Muscle of arm (tissue), 12 donors: ENCODE data around the gene HS3ST4. TPM values are rescaled to one million over a fixed set of nuclear protein-coding genes. Genes with fewer than 3 reads are reported as not detected.
A peak's percentile ranks its signal among the peaks of the same experiment; 100 is the strongest.

ENCODE experiments used
- DNase-seq: peaks from one replicate; pipeline ENCODE4 v3.0.0-alpha.2; 2013
- polyA plus RNA-seq, 12 donors: library from polyadenylated mRNA; unstranded; fragments of 120-200 nt; gene quantifications; one replicate each; pipeline ENCODE4 v1.2.1, GENCODE V29; 2013; ENCODE audit not compliant: insufficient read length in 12 of 12

The HS3ST4 gene
- polyA plus RNA-seq, 12 donors = 0.05 to 2.2 (median 0.07) TPM; not detected in 4

DNA sequence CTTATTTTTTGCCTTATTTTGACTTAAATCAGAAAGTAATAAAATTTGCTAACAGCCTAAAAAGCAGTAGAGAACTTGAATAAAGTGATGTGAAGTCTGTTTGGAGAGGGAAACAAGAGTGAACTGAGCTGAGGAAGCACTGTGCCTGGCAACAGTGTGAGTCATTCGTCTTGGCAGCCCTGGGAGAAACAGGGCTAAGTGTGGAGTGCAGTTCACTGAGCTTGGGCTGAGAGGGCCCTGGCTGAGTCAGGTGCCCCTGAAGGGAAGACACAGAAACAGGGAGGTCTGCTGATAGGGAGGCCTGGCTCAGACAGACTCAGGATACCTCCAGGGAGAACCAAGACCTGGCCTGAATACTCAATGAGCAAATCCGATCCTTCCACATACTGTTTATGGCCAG lies 132.1 kb downstream of the HS3ST4 start:
- DNase-seq = no peak

DNA sequence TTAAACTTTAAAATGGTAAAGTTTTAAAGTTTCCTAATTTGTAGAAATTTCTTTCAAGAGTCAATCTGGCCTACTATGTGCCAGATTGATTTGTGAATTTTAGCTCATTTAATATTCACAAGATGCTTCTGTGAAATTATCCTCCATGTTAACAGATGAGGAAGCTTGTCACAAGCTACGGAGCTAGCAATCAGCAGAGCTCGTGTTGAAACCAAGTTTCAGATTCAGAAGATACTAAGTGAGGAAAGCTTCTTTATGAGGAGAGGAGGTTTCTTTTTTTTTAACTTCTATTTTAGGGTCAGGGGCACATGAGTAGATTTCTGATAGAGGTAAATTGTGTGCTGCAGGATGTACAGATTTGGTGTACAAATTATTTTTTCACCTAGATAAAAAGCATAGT lies 135.9 kb downstream of the HS3ST4 start:
- DNase-seq = no peak

DNA sequence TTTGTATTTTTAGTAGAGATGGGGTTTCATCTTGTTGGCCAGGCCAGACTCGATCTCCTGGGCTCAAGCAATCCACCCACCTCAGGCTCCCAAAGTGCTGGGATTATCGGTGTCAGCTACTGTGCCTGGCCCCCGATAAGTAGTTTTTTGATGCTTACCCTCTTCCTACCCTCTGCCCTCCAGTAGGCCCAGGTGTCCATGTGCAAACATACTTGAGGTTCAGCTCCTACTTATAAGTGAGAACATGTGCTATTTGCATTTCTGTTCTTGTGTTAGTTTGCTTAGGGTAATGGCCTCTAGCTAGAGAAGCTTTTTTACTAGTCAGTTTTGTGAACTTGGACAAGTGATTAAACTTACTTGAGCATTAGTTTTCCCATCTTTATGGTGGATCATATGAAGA lies 136.8 kb downstream of the HS3ST4 start:
- no peak for DNase-seq

DNA sequence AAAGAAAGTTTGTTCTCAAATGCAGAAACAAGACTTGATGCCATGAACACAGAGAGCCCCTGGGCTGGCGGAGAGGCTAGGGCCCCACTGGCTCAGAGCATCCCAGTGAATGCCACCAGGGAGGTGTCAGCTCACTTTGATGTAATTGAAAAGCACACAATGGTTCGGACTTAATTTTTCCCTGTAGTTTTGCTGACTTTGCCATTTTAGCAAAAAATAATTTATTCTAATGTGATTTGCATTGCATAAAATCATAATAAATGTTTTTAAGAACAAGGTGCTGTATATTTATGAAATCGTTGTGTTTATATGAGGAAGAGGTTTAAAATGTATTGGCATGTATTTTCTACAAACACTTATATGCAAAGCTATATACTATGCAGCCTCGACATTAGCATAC lies 140.5 kb downstream of the HS3ST4 start:
- no peak for DNase-seq

DNA sequence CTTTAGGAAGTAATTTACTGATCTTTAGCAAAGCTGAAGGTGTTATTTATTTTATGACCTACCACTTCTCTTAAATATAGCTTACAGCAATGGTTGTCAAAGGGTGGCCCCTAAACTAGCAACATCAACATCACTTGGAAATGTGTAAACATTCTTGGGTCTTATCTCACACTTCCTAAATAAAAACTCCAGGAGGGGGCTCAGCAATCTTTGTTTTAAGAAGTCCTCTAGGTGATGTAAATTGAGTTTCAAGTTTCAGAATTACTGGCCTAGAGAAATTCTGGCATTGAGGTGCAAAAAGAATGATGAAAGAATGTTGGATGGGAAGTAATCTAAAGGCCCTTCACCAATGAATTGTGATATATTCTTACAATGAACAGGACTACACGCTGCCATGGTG lies 142.3 kb downstream of the HS3ST4 start:
- no peak for DNase-seq

DNA sequence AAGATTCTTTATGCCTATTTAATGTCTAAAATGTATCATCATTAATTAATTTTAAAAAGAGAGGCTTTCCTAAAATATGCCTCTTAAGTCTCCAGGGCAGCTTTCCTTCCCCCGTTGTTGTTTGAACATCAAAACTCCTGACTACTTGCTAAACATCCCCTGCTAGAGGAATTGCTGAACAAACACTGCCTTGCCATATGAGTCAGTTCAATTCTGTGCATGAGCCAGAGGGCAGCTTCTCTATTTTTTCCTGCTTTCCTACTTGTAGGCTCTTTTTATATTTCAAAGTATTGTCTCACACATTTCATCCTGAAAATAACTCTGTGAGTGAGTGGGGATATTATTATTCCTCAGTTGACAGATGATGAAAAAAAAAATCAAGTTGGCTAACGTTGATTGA lies 143.4 kb downstream of the HS3ST4 start:
- no peak for DNase-seq

DNA sequence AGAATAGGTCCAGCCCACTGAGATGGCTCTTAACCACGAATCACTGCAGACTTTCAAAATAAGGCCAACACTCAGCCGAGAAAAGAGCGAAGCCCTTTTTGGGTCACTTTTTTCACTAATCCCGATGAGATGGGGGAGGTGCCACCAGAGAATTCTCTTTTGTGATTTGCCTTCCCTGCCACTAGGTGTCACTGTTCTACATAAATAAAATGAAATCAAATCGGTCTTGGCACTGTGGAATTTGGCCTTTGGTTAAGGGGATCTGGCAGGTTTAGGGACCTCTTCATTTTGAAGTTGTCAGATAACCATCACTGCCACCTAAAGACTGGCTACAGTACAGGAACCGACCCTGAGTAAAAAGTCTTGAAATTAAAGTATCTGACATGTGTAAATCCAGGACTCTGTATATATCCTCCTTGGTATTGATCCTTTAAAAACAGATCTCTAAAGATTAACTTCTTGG lies 147.0 kb downstream of the HS3ST4 start:
- peak; percentile 45 for DNase-seq

DNA sequence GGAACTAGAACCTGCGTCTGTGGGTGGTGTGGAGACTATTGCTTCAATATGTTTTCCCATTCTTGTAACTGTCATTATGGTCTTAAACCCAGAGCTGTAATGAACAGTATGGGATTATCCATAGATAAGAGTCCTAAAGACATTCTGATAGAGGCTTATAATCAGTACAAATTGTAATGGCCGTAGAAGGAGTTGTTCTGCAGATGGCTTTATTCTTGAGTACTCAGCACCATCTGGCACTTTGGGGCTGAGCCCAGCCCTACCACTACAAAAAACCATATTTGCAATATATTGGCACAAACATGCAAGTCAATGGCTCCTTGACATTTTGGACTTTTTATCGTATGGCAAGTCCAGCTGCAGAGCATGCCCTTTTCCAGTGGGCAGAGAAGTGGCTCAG lies 150.0 kb downstream of the HS3ST4 start:
- no peak for DNase-seq

DNA sequence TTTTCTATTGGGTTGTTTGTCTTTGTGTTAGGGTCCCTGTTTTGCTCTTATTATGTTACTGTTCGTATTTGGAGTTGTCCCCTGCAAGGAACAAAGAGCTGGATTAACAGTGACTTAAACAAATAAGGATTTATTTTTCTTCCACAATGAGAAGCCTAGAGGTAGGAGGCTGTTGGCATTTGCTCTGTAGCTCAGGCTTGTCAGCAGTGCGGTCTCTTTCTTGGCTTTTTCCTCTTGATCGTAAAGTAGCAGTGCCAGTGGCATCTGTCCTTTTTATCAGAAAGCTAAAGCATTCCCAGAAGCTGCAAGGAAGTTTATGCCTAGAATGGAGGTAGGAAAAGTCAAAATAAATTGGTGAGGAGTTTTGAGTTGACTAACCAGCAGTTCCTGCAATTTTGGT lies 154.1 kb downstream of the HS3ST4 start:
- no peak for DNase-seq

DNA sequence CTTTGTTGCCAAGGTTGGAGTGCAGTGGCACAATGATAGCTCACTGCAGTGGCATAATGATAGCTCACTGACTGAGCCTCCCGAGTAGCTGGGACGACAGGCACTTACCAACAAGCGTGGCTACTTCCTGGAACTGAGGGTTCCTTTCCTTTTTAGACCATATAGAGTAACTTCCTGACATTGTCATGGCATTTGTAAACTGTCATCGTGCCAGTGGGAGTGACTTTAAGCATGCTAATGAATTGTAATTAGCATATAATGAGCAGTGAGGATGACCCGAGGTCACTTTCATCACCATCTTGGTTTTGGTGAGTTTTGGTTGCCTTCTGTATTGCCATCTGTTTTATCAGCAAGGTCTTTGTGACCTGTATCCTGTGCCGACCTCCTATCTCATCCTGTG lies 162.4 kb downstream of the HS3ST4 start:
- no peak for DNase-seq

DNA sequence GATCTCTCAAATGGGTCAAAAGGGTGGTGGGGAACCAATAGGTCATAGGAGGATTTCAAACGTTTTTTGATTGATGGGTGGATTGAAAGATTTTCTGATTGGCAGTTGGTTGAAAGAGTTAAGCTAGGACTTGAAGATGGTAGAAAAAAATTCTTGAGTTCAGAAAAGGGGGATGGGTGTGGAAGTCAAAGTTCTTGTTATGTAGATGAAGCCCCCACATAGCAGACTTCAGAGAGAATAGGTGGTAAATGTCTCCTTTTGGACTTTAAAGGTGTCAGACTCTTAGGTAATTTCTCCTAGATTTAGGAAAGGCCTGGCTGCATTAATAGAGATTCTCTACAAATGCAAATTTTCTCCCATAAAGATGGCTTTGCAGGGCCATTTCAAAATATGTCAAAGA lies 163.3 kb downstream of the HS3ST4 start:
- no peak for DNase-seq

DNA sequence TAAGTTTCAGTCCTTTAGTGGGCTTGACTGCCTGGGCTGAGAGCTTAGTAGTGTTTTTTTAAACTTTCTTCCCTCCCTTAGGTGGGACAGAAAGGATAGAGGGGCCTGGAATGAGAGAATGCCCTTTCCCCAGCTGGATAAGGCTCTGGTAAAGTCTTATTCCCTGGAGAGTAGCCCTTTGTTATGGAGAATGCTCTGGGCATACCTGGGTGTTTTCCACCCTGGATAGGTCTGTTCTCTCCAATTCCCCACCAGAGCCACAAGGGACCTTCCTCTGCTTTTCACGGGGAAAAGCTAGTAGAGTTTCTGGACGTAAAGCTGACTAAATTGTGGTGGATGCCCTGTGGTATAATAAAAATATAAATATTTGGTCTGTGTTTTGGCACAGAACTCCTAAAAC lies 164.1 kb downstream of the HS3ST4 start:
- no peak for DNase-seq

DNA sequence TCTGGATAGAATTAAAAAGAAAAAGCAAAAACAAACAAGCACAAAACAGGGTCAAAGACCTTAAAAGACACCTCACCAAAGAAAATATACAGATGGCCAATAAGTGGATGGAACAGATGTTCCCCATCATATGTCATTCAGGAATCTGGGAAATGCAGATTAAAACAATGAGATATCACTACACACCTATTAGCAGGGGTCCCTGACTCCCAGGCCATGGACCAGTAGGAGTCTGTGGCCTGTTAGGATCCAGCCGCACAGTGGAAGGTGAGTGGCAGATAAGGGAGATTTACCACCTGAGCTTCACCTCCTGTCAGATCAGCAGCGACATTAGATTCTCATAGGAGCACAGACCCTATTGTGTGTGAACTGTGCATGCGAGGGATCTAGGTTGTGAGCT lies 167.9 kb downstream of the HS3ST4 start:
- DNase-seq = no peak

DNA sequence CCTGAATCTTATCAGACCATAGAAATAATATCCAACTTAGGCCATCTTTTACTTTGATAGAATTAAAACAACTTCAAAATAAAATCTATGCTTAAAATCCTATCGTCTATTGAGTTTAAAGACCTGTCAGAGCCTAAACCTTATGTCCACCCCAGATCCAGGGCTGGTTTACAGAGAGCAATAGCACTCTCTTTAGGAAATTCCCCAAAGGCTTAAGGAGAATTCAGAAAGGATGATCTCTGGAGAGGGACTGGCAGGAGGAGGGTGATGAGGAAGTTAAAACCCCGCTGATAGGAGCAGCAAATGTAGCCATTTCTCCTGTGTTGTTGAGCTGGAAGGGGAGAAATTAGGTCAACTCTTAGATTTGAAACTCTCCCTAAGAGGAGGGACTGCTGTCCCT lies 175.3 kb downstream of the HS3ST4 start:
- no peak for DNase-seq

DNA sequence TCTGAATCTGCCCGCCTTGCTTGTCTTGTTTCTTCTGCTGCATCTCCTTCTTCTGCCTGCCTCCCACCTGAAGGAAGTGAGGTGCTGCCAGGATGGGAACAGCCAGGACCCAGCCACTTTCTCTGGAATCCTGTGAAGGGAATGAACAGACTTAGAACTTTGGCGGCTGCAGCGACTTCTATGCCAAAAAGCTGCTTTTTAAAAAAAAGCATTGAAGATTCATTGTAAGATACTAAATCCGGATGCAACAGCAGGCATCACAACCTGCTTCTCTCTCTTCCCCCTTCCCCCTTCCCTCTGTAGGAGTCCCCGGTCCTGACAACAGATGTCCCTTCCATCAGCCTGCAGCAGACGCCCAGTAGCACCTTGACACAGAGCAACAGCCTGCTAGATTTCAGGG lies 176.3 kb downstream of the HS3ST4 start:
- DNase-seq = no peak

DNA sequence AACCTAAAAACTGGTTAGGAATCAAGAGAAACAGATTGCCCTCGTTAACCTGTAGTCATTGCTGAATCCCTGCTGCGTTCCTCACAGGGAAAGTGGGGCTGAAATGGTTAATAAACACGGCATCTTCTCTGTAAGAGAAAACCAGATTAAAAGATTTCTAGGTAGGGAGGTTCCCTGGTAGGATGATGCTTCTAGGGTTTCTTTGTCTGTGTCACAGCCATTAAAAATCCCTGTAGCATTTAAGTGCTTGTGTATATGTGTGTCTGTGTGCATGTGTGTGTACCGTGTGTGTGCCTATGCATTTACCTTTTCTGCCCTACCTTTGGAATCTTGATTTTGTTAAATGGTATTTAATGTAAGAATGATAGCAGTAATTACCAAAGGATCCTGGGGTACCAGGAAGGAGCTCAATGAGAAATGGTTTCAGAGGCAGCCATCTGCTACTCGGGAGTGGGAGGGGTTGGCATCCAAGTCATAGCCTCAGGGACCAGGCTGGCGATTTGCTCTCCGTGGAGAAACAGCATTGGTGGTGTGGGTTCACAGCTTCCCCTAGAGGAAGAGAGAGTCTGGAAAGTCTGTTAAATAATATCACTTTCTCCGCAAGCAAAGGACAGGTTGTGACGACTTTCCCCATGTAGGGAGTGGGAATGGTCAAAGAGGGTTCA lies 177.1 kb downstream of the HS3ST4 start:
- no peak for DNase-seq

DNA sequence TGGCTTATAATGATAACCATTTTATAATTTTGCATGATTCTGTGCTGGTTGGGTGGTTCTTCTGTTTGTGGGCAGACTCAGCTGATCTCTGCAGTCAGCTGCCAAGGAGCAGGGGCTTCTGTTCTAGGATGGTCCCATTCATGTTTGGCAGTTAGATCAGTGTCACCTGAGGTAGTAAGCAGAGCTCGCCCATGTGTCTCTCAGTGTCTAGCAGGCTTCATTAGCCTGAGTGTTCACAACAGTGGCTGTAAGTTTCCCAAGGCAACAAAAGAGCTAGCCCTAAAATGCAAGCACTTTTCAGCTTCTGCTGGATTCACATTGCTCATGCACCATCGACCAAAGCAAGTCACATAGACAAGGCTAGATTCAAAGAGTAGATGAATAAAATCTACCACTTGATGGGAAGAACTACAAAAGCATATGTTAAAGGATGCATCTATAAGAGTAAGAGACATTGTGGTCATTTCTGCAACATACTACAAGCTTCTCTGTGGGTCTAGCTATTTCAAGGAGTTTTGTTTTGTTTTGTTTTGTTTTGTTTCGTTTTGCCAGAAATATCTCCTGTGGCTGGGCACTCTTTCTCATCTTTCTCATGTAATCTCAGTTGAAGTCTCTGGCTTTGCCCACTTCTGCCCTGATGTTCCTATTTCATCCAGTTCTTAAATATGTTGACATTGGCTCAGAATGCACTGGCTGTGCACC lies 180.8 kb downstream of the HS3ST4 start:
- DNase-seq = no peak

DNA sequence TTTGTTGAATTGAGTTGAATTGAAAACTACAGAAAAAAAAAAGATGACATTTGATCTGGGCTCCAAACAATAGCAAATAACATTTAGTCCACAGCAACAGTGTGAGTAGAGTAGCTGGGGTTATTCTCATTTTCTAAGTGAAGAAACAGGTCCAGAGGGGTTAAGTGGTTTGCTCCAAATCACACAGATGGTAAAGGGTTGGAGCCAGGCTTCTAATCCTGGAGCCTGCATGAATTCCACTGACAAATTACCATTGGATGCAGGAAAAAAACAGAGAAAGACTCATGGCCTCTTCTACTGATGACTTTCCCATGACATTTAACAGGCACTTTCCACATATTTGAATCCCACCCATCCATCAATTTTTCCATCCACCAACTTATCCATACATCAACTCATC lies 182.4 kb downstream of the HS3ST4 start:
- DNase-seq = no peak

DNA sequence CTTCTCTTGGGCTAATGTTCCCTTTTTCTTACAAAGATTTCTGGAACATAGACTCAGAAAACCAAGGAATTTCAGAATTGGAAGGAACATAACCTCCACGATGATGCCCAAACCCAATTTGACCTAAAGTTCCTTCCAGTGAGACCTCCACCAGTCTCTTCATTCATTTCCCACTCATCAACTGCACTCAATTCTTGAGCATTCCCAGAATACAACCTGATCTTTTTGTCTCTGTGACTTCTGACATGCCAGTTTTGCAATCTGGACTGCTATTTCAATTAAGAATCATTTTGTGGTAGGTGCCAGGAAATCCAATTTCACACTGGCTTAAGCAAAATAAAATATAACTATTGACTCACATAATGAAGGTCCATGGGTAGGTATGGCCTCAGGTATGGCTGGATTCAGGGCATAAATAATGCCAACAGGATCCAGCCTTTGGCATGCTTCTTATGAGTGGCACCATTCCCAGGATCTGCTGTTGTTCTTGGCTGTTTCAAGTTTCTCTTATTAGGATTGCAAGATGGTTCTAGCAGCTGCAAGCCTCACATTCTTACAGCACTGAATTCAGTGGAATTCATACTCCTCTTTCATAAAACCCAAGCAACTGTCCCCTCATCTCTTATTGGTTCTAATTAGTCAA lies 184.3 kb downstream of the HS3ST4 start:
- peak; percentile 25 for DNase-seq

DNA sequence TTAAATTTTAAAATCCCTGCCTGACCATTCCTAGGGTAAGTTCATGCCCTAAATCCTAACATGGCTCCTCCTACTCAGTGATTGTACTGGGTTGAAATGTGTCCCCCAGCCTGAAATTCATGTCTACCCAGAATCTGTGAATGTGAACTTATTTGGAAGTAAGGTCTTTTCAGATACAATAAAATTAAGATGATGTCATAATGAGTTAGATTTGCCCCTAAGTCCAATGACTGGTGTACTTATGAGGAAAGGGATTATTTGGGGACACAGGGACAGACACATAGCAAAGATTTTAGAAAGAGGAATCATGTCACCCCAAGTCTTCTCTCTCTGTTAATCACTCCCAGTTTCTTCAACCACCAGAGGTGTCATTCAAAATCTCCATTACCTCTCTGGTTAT lies 185.3 kb downstream of the HS3ST4 start:
- DNase-seq = no peak

DNA sequence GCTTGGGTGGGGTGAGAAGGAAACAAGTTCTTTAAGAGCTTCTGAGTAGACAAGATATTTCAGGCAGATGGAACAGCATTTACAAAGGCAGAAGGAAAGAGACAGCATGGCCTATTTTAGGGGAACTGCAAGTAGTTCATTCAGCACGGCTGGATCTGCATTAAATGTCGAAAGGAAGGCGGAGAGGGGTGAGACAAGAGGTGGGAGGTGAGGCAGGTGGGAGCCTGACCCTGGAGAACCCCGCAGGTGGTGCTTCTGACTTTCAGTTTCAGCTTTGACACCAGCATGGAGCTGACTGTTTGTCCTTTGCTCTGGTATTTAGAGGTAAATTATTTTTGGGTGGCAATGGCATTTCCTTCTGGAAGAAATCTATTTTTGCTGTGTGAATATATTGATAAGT lies 194.8 kb downstream of the HS3ST4 start:
- no peak for DNase-seq

DNA sequence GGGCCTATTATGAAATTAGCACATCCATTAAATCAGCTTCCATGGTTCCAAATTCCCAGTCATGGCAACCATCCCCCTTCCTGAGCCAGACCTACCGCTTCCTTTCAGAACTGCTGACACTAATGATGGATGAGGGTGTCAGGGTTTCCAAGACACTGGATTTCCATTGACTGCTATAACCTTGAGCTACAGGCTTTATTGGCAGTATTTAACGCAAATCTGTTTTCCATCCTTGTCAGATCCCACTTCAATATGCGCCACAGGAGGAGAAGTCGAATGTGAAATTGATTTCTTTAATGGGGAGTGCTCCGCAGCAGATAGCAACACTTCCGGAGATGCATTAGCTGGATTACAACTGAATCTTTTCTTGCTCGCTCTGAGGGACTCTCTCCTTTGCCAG lies 197.1 kb downstream of the HS3ST4 start:
- DNase-seq = peak; percentile 43

DNA sequence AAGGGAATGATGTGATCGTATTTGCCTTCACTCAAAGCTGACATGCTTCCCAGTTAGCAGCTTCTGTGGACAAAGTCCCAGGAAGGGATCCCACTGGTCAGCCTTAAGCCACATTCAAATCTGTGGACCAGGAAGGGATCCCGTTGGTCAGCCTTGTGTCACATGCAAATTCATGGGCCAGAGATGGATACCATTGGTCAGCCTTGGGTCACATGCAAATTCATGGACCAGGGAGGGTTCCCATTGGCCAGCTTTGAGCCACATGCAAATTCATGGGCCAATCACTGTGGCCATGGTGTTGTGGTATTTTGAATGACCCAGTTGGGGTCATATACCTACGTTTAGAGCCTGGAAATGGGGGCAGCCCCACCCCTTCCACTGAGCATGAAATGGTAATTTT lies 201.6 kb downstream of the HS3ST4 start:
- DNase-seq = no peak
